ENCODE measurements around the gene KRTAP10-8. TPM values are rescaled to one million over a fixed set of nuclear protein-coding genes. Genes with fewer than 3 reads are reported as not detected.

Gene KRTAP10-8
- total RNA-seq, 3 donors from 2014 or later = not detected

GRCh38 chr21:44618504-44618903 is 6.6 kb downstream of the KRTAP10-8 start:
- H3K36me3 ChIP-seq (ENCODE audit: low read depth) = no peaks in the 10 kb centered on the region
- DNase-seq = peak in 2 of 3 donors; percentile 41 to 44
- peaks cover 4% of the 10 kb centered on the region for H3K4me1 ChIP-seq (ENCODE audit: low read depth)
- H3K4me3 ChIP-seq = no peak overlapping the region
- peak; percentile 76 for ATAC-seq
- H3K9me3 ChIP-seq = peaks cover 11% of the 10 kb centered on the region
- TF ChIP-seq CTCF (IDR thresholded peaks at IDR 0.05) = peak; percentile 10
- intact Hi-C loops (cut with DNase I, micrococcal nuclease) = no loop called here

GRCh38 chr21:44618909-44619308 is 7.0 kb downstream of the KRTAP10-8 start:
- Histone ChIP-seq H3K4me3 (no peak overlapping the region), H3K9me3 (peaks cover 14% of the 10 kb centered on the region), H3K4me1 (ENCODE audit: low read depth) (peaks cover 4% of the 10 kb centered on the region), H3K36me3 (ENCODE audit: low read depth) (no peaks in the 10 kb centered on the region)
- peak in 1 of 3 donors; percentile 31 for DNase-seq
- intact Hi-C loops (cut with DNase I, micrococcal nuclease) = no loop called here
- peak; percentile 93 for ATAC-seq
- TF ChIP-seq CTCF (IDR thresholded peaks at IDR 0.05) = no peak

- peaks cover 4% of the 10 kb centered on the region for H3K4me1 ChIP-seq (ENCODE audit: low read depth)
- no peaks in the 10 kb centered on the region for H3K36me3 ChIP-seq (ENCODE audit: low read depth)
- no peak for TF ChIP-seq CTCF (IDR thresholded peaks at IDR 0.05)
- no peak overlapping the region for H3K4me3 ChIP-seq
- ATAC-seq (no peak), DNase-seq (no peak)
- intact Hi-C loops (cut with DNase I, micrococcal nuclease) = no loop called here
- peaks cover 19% of the 10 kb centered on the region for H3K9me3 ChIP-seq
Observed at GRCh38 chr21:44619886-44620285, 8.0 kb downstream of the KRTAP10-8 start.

- no peak for TF ChIP-seq CTCF (IDR thresholded peaks at IDR 0.05)
- Histone ChIP-seq H3K4me3 (no peak overlapping the region), H3K36me3 (ENCODE audit: low read depth) (no peaks in the 10 kb centered on the region), H3K9me3 (peaks cover 19% of the 10 kb centered on the region), H3K4me1 (ENCODE audit: low read depth) (peaks cover 4% of the 10 kb centered on the region)
- intact Hi-C loops (cut with DNase I, micrococcal nuclease) = no loop called here
- ATAC-seq (no peak), DNase-seq (no peak)
Observed at GRCh38 chr21:44623575-44623974, 11.7 kb downstream of the KRTAP10-8 start.

GRCh38 chr21:44625756-44626155 is 13.9 kb downstream of the KRTAP10-8 start:
- no peak for TF ChIP-seq CTCF (IDR thresholded peaks at IDR 0.05)
- Histone ChIP-seq H3K36me3 (ENCODE audit: low read depth) (no peaks in the 10 kb centered on the region), H3K9me3 (peaks cover 14% of the 10 kb centered on the region), H3K4me1 (ENCODE audit: low read depth) (no peaks in the 10 kb centered on the region), H3K4me3 (no peak overlapping the region)
- intact Hi-C loops (cut with DNase I, micrococcal nuclease) = no loop called here
- DNase-seq (no peak), ATAC-seq (no peak)

GRCh38 chr21:44626262-44626661 is 14.4 kb downstream of the KRTAP10-8 start:
- no peak for TF ChIP-seq CTCF (IDR thresholded peaks at IDR 0.05)
- intact Hi-C loops (cut with DNase I, micrococcal nuclease) = no loop called here
- no peak for ATAC-seq

More at GRCh38 chr21:44626262-44626661, 14.4 kb downstream of the KRTAP10-8 start:
- H3K4me1 ChIP-seq (ENCODE audit: low read depth) = no peaks in the 10 kb centered on the region
- no peak overlapping the region for H3K4me3 ChIP-seq
- H3K36me3 ChIP-seq (ENCODE audit: low read depth) = no peaks in the 10 kb centered on the region
- peak in 1 of 3 donors; percentile 41 for DNase-seq
- peaks cover 15% of the 10 kb centered on the region for H3K9me3 ChIP-seq
